Measurements from ENCODE around the gene PPP1R9B. TPM values are rescaled to one million over a fixed set of nuclear protein-coding genes. Genes with fewer than 3 reads are reported as not detected.

Gene PPP1R9B
- total RNA-seq, 3 donors from 2014 or later = 21.8 to 24.9 (median 22.7) TPM

DNA sequence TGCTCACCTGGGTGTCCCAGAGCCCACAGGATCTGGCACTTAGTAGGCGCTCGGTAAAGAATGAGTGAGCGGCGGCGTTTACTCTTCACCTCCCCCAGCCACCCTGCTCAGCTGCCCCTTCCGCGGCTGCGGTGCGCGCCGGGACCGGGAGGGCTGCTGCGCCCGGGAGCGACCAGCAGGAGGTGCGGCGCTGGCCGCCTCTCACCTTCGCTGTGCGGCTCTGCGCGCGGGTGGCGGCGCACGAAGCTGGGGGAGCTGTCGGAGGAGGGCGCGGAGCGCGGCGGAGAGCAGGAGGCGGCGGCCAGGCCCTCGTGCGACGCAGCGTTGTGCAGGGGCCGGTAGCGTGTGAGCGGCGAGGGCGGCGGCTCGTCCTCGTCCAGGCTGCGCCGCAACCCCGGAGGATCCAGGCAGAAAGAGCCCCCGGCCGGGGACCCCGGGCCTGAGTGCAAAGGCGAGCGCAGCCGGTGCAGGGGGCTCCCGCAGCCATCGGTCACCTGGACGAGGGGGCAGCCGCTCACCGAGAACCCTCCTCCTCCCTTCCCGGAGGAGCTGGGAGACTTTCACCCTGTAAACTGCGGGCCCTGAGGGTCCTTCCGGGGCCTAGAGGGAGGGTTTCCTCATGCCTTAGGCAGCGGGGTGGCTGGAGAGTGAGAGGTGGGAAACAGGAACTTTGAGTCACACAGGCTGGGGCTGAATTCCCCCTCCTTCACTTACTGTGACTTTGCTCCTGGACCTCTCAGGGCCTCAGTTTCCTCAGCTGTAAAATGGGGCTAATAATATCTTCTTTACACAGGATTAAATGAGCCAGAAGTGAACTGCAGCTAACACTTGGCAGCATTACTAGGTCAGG is 33.0 kb downstream of the PPP1R9B start:
- Histone ChIP-seq H3K27me3 (no peaks in the 10 kb centered on the region), H3K36me3 (no peaks in the 10 kb centered on the region), H3K4me3 (peak overlapping the region in 2 of 3 donors; percentile 26 to 53), H3K9me3 (no peaks in the 10 kb centered on the region), H3K27ac (no peak overlapping the region), H3K4me1 (peaks cover 0 to 7% of the 10 kb centered on the region in 2 donors)
- peak in 1 of 2 donors; percentile 72 for DNase-seq (ENCODE audit: low spot score in 2 of 2)
- intact Hi-C loops (cut with DNase I; ENCODE audit: low total_unique reads) = no loop called here
- TF ChIP-seq POLR2A (IDR thresholded peaks at IDR 0.05) (no peak), CTCF (IDR thresholded peaks at IDR 0.05) (peak; percentile 39 to 75 (median 54)), POLR2AphosphoS5 (IDR thresholded peaks at IDR 0.05) (no peak)

DNA sequence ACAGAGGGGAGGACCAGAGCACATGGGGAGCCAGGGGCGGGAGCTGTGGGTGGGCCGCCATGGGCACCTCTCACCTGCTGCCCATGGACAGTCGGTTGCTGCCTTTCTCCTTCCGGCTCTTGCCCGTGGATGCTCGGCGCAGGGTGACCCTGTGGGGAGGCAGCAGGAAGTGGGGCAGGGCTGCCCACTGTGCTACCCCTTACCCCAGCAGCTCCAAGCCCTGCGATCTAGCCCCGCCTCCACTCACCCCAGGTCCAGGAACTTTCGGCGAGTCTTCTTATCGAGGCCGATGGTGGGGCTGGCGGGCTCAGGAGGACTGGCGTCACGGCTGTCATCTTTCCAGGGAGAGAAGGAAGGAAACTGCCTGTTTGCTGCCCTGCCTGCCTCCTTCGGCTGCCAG is 34.7 kb downstream of the PPP1R9B start:
- Histone ChIP-seq H3K27ac (no peak overlapping the region), H3K36me3 (no peaks in the 10 kb centered on the region), H3K4me1 (peaks cover 7 to 10% of the 10 kb centered on the region in 2 donors), H3K9me3 (no peaks in the 10 kb centered on the region), H3K27me3 (no peaks in the 10 kb centered on the region), H3K4me3 (no peak overlapping the region)
- DNase-seq (ENCODE audit: low spot score in 2 of 2) = no peak
- TF ChIP-seq POLR2AphosphoS5 (IDR thresholded peaks at IDR 0.05) (no peak), POLR2A (IDR thresholded peaks at IDR 0.05) (no peak), CTCF (IDR thresholded peaks at IDR 0.05) (no peak)
- intact Hi-C loops (cut with DNase I; ENCODE audit: low total_unique reads) = no loop called here

DNA sequence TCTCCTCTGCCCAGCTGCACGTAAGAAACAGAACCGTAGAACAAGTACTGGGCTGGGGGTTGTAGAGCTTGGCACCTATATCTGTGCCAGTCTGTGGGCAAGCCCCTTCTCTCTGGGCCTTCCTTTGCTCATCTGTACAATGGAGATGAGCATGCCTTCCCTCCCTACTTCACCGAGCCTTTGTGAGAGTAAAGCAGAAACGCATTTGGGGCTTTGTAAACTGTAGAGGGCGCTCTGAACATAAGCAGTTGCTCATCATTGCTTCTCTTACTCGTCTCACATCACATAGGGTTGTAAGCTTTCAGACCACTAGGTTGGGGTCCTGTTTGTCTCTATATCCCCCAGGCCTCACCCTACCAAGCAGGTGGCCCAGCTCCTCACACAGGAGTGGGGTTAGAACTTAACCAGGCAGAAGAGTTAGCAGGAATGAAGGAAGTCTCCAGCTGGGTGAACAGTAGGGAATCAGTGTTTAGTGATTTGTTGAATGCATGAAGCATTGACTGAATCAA is 35.6 kb downstream of the PPP1R9B start:
- TF ChIP-seq POLR2A (IDR thresholded peaks at IDR 0.05) = no peak
- no peak for TF ChIP-seq CTCF (IDR thresholded peaks at IDR 0.05)
- TF ChIP-seq POLR2AphosphoS5 (IDR thresholded peaks at IDR 0.05) = no peak
- intact Hi-C loops (cut with DNase I; ENCODE audit: low total_unique reads) = no loop called here
- Histone ChIP-seq H3K4me1 (peaks cover 7 to 10% of the 10 kb centered on the region in 2 donors), H3K4me3 (no peak overlapping the region), H3K36me3 (no peaks in the 10 kb centered on the region), H3K27me3 (no peaks in the 10 kb centered on the region), H3K27ac (no peak overlapping the region), H3K9me3 (no peaks in the 10 kb centered on the region)
- DNase-seq (ENCODE audit: low spot score in 2 of 2) = no peak

DNA sequence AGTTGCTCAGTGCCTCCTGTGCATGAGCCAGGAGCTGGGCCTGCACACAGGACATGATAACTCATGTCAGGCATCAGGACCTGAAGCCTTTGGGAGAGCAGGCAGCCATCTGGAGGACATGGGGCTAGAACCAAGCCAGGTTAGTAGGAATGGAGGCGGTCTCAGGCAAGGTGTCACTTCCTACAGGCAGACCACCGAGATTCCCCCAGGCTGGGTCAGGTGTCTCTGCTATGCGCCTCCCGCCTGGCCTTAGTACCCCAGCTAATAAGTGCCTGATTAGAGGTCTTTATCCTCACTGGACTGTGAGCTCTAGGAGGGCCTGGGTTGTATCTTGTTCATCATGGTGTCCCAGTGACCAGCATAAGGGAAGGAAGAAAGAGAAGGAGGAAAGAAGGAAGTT is 36.1 kb downstream of the PPP1R9B start:
- DNase-seq (ENCODE audit: low spot score in 2 of 2) = no peak
- TF ChIP-seq CTCF (IDR thresholded peaks at IDR 0.05) (no peak), POLR2AphosphoS5 (IDR thresholded peaks at IDR 0.05) (no peak), POLR2A (IDR thresholded peaks at IDR 0.05) (no peak)
- peaks cover 7 to 10% of the 10 kb centered on the region in 2 donors for H3K4me1 ChIP-seq
- H3K27ac ChIP-seq = no peak overlapping the region
- H3K36me3 ChIP-seq = no peaks in the 10 kb centered on the region
- intact Hi-C loops (cut with DNase I; ENCODE audit: low total_unique reads) = no loop called here
- H3K27me3 ChIP-seq = no peaks in the 10 kb centered on the region
- H3K9me3 ChIP-seq = no peaks in the 10 kb centered on the region
- H3K4me3 ChIP-seq = no peak overlapping the region

GRCh38 chr17:50113624-50114320 is 36.7 kb downstream of the PPP1R9B start:
- no peak overlapping the region for H3K4me3 ChIP-seq
- H3K36me3 ChIP-seq = no peaks in the 10 kb centered on the region
- no peak for DNase-seq (ENCODE audit: low spot score in 2 of 2)
- intact Hi-C loops (cut with DNase I; ENCODE audit: low total_unique reads) = no loop called here
- no peaks in the 10 kb centered on the region for H3K27me3 ChIP-seq
- no peaks in the 10 kb centered on the region for H3K9me3 ChIP-seq
- peaks cover 7 to 10% of the 10 kb centered on the region in 2 donors for H3K4me1 ChIP-seq
- no peak for TF ChIP-seq CTCF (IDR thresholded peaks at IDR 0.05)
- no peak for TF ChIP-seq POLR2AphosphoS5 (IDR thresholded peaks at IDR 0.05)
- TF ChIP-seq POLR2A (IDR thresholded peaks at IDR 0.05) = no peak
- H3K27ac ChIP-seq = no peak overlapping the region

Measured in breast epithelium (tissue), 4 donors.